Astrocyte of the cerebellum (primary cell): Measurements from ENCODE around the gene MS4A6A.
"Not testable (repeated sequence)": the region's sequence is repeated elsewhere in the genome, so short reads cannot be mapped to it uniquely, and the experiment has no call there.

Experiments used
- DNase-seq: peaks from one replicate; pipeline ENCODE4 v3.0.0-alpha.2; 2011; ENCODE audit warnings: low read depth
- H3K4me3 ChIP-seq: 2 replicates; pipeline ENCODE4 v1.5.1; 2011; ENCODE audit warnings: mild to moderate bottlenecking, low read depth, low read length, moderate library complexity
- CTCF ChIP-seq: IDR thresholded peaks from 2 replicates; pipeline ENCODE4 v1.5.1; 2012; ENCODE audit warnings: low read length, low read depth, moderate library complexity, mild to moderate bottlenecking; ENCODE audit errors: missing control alignments
- in situ Hi-C: cut with HindIII; loops from 2 replicates; pipeline ENCODE4 v1.10.0; 2017; ENCODE audit warnings: low sequenced_read_pairs

Gene MS4A6A

GRCh38 chr11:60197442-60197841, 14.6 kb upstream of the MS4A6A start:
- TF ChIP-seq CTCF: no peak
- no peak overlapping the region for H3K4me3 ChIP-seq
- in situ Hi-C loops: no loop called here
- no peak for DNase-seq

GRCh38 chr11:60195923-60196368, 13.1 kb upstream of the MS4A6A start:
- in situ Hi-C loops: no loop called here
- no peak for TF ChIP-seq CTCF
- no peak overlapping the region for H3K4me3 ChIP-seq
- no peak for DNase-seq

- TF ChIP-seq CTCF: no peak
- DNase-seq: no peak
- in situ Hi-C loops: no loop called here
These were observed 11.6 kb upstream of the MS4A6A start for GRCh38 chr11:60194511-60194910.

GRCh38 chr11:60193687-60194433, 11.0 kb upstream of the MS4A6A start:
- H3K4me3 ChIP-seq: no peak overlapping the region
- in situ Hi-C loops: no loop called here
- DNase-seq: no peak
- peak; percentile 79 for TF ChIP-seq CTCF

More at GRCh38 chr11:60194511-60194910, 11.6 kb upstream of the MS4A6A start:
- H3K4me3 ChIP-seq: no peak overlapping the region

GRCh38 chr11:60192564-60192963, 9.7 kb upstream of the MS4A6A start:
- DNase-seq, in situ Hi-C loops, H3K4me3 ChIP-seq: not testable (repeated sequence)

GRCh38 chr11:60188481-60188880, 5.6 kb upstream of the MS4A6A start:
- in situ Hi-C loops, H3K4me3 ChIP-seq, DNase-seq: not testable (repeated sequence)

GRCh38 chr11:60186128-60186527, 3.2 kb upstream of the MS4A6A start:
- DNase-seq, in situ Hi-C loops: not testable (repeated sequence)

GRCh38 chr11:60185512-60185827, 2.6 kb upstream of the MS4A6A start:
- H3K4me3 ChIP-seq, in situ Hi-C loops, DNase-seq: not testable (repeated sequence)

More at GRCh38 chr11:60186128-60186527, 3.2 kb upstream of the MS4A6A start:
- not testable (repeated sequence) for H3K4me3 ChIP-seq
